WI38 (cell line): ENCODE measurements around the gene SMIM29.

Experiments used
- H3K4me3 ChIP-seq: 2 replicates; pipeline ENCODE4 v1.5.1; 2011; ENCODE audit warnings: low read depth, mild to moderate bottlenecking, control low read depth, low read length
- TF ChIP-seq, protein P1 (sequence below): IDR thresholded peaks from 2 replicates; pipeline ENCODE4 v1.5.1; 2012; ENCODE audit warnings: low read depth, mild to moderate bottlenecking, control low read depth, low read length

The SMIM29 gene

DNA sequence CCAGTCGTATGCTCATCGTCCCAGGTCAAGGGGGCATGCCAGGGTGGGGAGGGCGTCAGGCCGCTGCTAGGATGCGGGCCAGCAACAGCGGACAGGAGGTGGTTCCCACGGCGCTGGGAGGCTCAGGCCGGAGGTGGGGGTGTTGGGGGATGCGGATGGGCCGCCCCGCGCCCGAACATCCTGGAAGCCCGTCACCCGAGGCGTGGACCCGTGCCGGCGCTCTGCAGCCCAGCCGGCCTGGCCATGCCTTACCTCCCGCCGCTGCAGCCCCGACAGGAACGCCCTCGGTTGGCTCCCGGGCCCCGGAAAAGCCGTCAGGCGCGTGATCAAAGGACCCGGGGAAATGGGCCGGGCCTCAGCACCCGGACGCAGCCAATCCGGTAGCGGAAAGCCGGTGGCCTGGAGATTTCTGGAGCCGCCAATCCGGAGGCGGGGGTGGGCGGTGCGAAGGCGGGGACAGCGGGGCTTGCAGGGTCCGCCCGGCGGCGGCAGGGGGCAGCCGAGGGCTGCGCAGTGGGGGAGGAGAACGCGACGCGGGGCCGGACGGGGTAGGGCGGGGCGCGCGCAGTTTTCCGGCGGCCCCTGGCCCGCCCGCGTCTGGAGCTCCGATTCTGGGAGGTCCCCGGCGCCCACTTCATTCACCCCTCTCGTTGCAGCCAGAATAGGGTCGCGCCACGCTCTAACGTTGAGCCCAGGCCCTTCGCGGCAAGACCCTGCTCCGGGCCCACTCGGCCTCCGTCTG lies at the start of gene SMIM29:
Gene SMIM29, minus strand, starts transcription at position 280 of the 742 bp plus-strand sequence. CDS start 1,215 bp downstream, outside the sequence.
- TF ChIP-seq, protein P1, sequence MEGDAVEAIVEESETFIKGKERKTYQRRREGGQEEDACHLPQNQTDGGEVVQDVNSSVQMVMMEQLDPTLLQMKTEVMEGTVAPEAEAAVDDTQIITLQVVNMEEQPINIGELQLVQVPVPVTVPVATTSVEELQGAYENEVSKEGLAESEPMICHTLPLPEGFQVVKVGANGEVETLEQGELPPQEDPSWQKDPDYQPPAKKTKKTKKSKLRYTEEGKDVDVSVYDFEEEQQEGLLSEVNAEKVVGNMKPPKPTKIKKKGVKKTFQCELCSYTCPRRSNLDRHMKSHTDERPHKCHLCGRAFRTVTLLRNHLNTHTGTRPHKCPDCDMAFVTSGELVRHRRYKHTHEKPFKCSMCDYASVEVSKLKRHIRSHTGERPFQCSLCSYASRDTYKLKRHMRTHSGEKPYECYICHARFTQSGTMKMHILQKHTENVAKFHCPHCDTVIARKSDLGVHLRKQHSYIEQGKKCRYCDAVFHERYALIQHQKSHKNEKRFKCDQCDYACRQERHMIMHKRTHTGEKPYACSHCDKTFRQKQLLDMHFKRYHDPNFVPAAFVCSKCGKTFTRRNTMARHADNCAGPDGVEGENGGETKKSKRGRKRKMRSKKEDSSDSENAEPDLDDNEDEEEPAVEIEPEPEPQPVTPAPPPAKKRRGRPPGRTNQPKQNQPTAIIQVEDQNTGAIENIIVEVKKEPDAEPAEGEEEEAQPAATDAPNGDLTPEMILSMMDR = peak; percentile 68
- H3K4me3 ChIP-seq = peak within 1 kb of the TSS; percentile 84

- H3K4me3 ChIP-seq = no peak overlapping the region
- TF ChIP-seq, protein P1 = no peak
These were observed 46.9 kb upstream of the SMIM29 start for GRCh38 chr6:34295721-34296120.

GRCh38 chr6:34292954-34293353 lies 44.1 kb upstream of the SMIM29 start:
- TF ChIP-seq, protein P1 = no peak
- no peak overlapping the region for H3K4me3 ChIP-seq

DNA sequence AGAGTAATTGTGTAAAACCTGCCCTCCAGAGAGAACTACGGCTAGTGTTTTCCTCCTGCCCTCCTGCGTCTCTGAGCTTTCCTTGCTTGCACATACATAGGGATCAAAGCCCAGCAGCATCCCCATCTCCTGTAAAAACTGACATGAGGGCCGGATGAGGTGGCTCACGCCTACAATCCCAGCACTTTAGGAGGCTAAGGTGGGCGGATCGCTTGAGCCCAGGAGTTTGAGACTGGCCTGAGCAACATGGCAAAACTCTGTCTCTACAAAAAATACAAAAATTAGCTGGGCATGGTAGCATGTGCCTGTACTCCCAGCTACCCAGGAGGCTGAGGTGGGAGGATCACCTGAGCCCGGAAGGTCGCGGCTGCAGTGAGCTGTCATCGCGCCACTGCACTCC lies 40.3 kb upstream of the SMIM29 start:
- TF ChIP-seq, protein P1 = no peak
- H3K4me3 ChIP-seq = no peak overlapping the region

- TF ChIP-seq, protein P1 = no peak
- H3K4me3 ChIP-seq = no peak overlapping the region
These were observed 39.8 kb upstream of the SMIM29 start for GRCh38 chr6:34288581-34288980.

- no peak overlapping the region for H3K4me3 ChIP-seq
- TF ChIP-seq, protein P1 = no peak
These were observed 36.8 kb upstream of the SMIM29 start for GRCh38 chr6:34285448-34286164.
